ENCODE results near the gene WIPF3.

DNA sequence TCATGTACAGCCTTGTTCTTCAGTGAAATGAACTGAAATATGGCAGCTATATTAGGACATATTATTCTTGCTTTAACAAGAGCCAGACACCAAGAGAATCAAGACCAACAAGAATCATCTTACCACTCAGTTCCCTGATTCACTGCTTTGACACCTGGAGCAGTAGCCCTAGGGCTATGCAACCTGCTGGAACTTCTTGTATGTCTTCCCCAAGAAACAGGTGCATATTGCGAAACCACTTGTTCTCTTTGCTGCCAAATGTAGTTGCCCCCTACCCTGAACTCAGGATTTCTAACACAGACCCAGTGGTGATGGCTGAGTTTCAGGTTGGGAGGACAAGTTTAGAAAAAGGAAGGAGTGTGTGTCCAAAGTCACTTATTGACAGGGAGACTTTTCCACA is 46.1 kb downstream of the WIPF3 start:
- TF ChIP-seq, protein P1, sequence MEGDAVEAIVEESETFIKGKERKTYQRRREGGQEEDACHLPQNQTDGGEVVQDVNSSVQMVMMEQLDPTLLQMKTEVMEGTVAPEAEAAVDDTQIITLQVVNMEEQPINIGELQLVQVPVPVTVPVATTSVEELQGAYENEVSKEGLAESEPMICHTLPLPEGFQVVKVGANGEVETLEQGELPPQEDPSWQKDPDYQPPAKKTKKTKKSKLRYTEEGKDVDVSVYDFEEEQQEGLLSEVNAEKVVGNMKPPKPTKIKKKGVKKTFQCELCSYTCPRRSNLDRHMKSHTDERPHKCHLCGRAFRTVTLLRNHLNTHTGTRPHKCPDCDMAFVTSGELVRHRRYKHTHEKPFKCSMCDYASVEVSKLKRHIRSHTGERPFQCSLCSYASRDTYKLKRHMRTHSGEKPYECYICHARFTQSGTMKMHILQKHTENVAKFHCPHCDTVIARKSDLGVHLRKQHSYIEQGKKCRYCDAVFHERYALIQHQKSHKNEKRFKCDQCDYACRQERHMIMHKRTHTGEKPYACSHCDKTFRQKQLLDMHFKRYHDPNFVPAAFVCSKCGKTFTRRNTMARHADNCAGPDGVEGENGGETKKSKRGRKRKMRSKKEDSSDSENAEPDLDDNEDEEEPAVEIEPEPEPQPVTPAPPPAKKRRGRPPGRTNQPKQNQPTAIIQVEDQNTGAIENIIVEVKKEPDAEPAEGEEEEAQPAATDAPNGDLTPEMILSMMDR (IDR thresholded peaks at IDR 0.05; ENCODE audit: insufficient read depth, low read length), result no peak
- TF ChIP-seq, protein P2, sequence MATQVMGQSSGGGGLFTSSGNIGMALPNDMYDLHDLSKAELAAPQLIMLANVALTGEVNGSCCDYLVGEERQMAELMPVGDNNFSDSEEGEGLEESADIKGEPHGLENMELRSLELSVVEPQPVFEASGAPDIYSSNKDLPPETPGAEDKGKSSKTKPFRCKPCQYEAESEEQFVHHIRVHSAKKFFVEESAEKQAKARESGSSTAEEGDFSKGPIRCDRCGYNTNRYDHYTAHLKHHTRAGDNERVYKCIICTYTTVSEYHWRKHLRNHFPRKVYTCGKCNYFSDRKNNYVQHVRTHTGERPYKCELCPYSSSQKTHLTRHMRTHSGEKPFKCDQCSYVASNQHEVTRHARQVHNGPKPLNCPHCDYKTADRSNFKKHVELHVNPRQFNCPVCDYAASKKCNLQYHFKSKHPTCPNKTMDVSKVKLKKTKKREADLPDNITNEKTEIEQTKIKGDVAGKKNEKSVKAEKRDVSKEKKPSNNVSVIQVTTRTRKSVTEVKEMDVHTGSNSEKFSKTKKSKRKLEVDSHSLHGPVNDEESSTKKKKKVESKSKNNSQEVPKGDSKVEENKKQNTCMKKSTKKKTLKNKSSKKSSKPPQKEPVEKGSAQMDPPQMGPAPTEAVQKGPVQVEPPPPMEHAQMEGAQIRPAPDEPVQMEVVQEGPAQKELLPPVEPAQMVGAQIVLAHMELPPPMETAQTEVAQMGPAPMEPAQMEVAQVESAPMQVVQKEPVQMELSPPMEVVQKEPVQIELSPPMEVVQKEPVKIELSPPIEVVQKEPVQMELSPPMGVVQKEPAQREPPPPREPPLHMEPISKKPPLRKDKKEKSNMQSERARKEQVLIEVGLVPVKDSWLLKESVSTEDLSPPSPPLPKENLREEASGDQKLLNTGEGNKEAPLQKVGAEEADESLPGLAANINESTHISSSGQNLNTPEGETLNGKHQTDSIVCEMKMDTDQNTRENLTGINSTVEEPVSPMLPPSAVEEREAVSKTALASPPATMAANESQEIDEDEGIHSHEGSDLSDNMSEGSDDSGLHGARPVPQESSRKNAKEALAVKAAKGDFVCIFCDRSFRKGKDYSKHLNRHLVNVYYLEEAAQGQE (IDR thresholded peaks at IDR 0.05; ENCODE audit: insufficient replicate concordance, low read depth), result no peak
- TF ChIP-seq POLR2AphosphoS5 (IDR thresholded peaks at IDR 0.05; ENCODE audit: low read depth), result no peak

All from HL-60 (cell line).